Measurements from ENCODE around the gene MITD1. TPM values are rescaled to one million over a fixed set of nuclear protein-coding genes. Genes with fewer than 3 reads are reported as not detected.
"Not testable (repeated sequence)": the region's sequence is repeated elsewhere in the genome, so short reads cannot be mapped to it uniquely, and the experiment has no call there.

Gene MITD1
- total RNA-seq, 1 donor from 2014 or later: 20.9 TPM

GRCh38 chr2:99200076-99200800, 19.4 kb upstream of the MITD1 start:
- TF ChIP-seq EZH2 (IDR thresholded peaks at IDR 0.05; ENCODE audit: insufficient read depth, low read length): no peak
- TF ChIP-seq, protein P1, sequence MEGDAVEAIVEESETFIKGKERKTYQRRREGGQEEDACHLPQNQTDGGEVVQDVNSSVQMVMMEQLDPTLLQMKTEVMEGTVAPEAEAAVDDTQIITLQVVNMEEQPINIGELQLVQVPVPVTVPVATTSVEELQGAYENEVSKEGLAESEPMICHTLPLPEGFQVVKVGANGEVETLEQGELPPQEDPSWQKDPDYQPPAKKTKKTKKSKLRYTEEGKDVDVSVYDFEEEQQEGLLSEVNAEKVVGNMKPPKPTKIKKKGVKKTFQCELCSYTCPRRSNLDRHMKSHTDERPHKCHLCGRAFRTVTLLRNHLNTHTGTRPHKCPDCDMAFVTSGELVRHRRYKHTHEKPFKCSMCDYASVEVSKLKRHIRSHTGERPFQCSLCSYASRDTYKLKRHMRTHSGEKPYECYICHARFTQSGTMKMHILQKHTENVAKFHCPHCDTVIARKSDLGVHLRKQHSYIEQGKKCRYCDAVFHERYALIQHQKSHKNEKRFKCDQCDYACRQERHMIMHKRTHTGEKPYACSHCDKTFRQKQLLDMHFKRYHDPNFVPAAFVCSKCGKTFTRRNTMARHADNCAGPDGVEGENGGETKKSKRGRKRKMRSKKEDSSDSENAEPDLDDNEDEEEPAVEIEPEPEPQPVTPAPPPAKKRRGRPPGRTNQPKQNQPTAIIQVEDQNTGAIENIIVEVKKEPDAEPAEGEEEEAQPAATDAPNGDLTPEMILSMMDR (IDR thresholded peaks at IDR 0.05; ENCODE audit: insufficient read depth, low read depth, low read length): no peak
- H3K36me3 ChIP-seq (ENCODE audit: insufficient read depth, low read length): peaks cover 16% of the 10 kb centered on the region
- no peak overlapping the region for H3K9ac ChIP-seq (ENCODE audit: low read length)
- no peak overlapping the region for H3K4me3 Mint-ChIP-seq (ENCODE audit: unreplicated experiment)
- no peaks in the 10 kb centered on the region for H3K4me1 ChIP-seq (ENCODE audit: insufficient read depth, low read length)
- DNase-seq (ENCODE audit: low read depth) (no peak), FAIRE-seq (no peak)
- H3K27ac Mint-ChIP-seq (ENCODE audit: unreplicated experiment): no peak overlapping the region
- no peaks in the 10 kb centered on the region for H3K4me1 Mint-ChIP-seq (ENCODE audit: low read depth, unreplicated experiment)
- H3K4me2 ChIP-seq (ENCODE audit: low read length): no peak overlapping the region
- H3K36me3 Mint-ChIP-seq (ENCODE audit: low read depth, unreplicated experiment): peaks cover 9% of the 10 kb centered on the region
- no peak overlapping the region for H3K27ac ChIP-seq (ENCODE audit: low read depth, low read length)
- no peaks in the 10 kb centered on the region for H3K27me3 Mint-ChIP-seq (ENCODE audit: low read depth, unreplicated experiment)
- H3K9me3 Mint-ChIP-seq (ENCODE audit: unreplicated experiment): no peaks in the 10 kb centered on the region
- H4K20me1 ChIP-seq (ENCODE audit: insufficient read depth, low read length): no peaks in the 10 kb centered on the region
- no peaks in the 10 kb centered on the region for H3K9me3 ChIP-seq (ENCODE audit: insufficient read depth, low read depth, low read length)
- H3K79me2 ChIP-seq (ENCODE audit: insufficient read depth, low read length): no peaks in the 10 kb centered on the region
- H2AFZ ChIP-seq (ENCODE audit: low read depth, low read length): no peak overlapping the region
- no peak overlapping the region for H3K4me3 ChIP-seq (ENCODE audit: insufficient read depth, low read depth, low read length)
- no peaks in the 10 kb centered on the region for H3K27me3 ChIP-seq (ENCODE audit: insufficient read depth, low read length)

- Mint-ChIP-seq H3K4me1 (ENCODE audit: low read depth, unreplicated experiment) (no peaks in the 10 kb centered on the region), H3K4me3 (ENCODE audit: unreplicated experiment) (no peak overlapping the region)
Observed at GRCh38 chr2:99198103-99198841, 17.4 kb upstream of the MITD1 start.

DNA sequence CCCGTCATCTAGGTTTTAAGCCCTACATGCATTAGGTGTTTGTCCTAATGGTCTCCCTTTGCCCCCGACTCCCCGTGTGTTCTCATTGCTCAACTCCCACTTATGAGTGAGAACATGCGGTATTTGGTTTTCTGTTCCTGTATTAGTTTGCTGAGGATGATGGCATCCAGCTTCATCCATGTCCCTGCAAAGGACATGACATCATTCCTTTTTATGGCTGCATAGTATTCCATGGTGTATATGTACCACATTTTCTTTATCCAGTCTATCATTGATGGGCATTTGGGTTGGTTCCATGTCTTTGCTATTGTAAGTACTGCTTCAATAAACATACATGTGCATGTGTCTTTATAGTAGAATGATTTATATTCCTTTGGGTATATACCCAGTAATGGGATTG, 11.5 kb upstream of the MITD1 start:
- H3K36me3 ChIP-seq (ENCODE audit: insufficient read depth, low read length): peaks cover 22% of the 10 kb centered on the region
- H3K4me2 ChIP-seq (ENCODE audit: low read length); FAIRE-seq; DNase-seq (ENCODE audit: low read depth); H3K27me3 ChIP-seq (ENCODE audit: insufficient read depth, low read length); H3K9ac ChIP-seq (ENCODE audit: low read length); H3K27ac Mint-ChIP-seq (ENCODE audit: unreplicated experiment); H2AFZ ChIP-seq (ENCODE audit: low read depth, low read length); H3K9me3 ChIP-seq (ENCODE audit: insufficient read depth, low read depth, low read length); H3K9me3 Mint-ChIP-seq (ENCODE audit: unreplicated experiment); H3K4me1 ChIP-seq (ENCODE audit: insufficient read depth, low read length); H3K4me1 Mint-ChIP-seq (ENCODE audit: low read depth, unreplicated experiment); H3K27ac ChIP-seq (ENCODE audit: low read depth, low read length); H3K4me3 ChIP-seq (ENCODE audit: insufficient read depth, low read depth, low read length); H3K27me3 Mint-ChIP-seq (ENCODE audit: low read depth, unreplicated experiment); H3K4me3 Mint-ChIP-seq (ENCODE audit: unreplicated experiment): not testable (repeated sequence)
- peaks cover 12% of the 10 kb centered on the region for H3K36me3 Mint-ChIP-seq (ENCODE audit: low read depth, unreplicated experiment)
- peaks cover 10% of the 10 kb centered on the region for H4K20me1 ChIP-seq (ENCODE audit: insufficient read depth, low read length)
- peaks cover 25% of the 10 kb centered on the region for H3K79me2 ChIP-seq (ENCODE audit: insufficient read depth, low read length)

More at GRCh38 chr2:99198103-99198841, 17.4 kb upstream of the MITD1 start:
- Histone ChIP-seq H3K79me2 (ENCODE audit: insufficient read depth, low read length) (no peaks in the 10 kb centered on the region), H3K4me3 (ENCODE audit: insufficient read depth, low read depth, low read length) (no peak overlapping the region), H3K9me3 (ENCODE audit: insufficient read depth, low read depth, low read length) (no peaks in the 10 kb centered on the region), H3K4me1 (ENCODE audit: insufficient read depth, low read length) (no peaks in the 10 kb centered on the region), H4K20me1 (ENCODE audit: insufficient read depth, low read length) (no peaks in the 10 kb centered on the region), H3K27me3 (ENCODE audit: insufficient read depth, low read length) (no peaks in the 10 kb centered on the region), H3K9ac (ENCODE audit: low read length) (no peak overlapping the region), H2AFZ (ENCODE audit: low read depth, low read length) (no peak overlapping the region), H3K36me3 (ENCODE audit: insufficient read depth, low read length) (peaks cover 19% of the 10 kb centered on the region), H3K4me2 (ENCODE audit: low read length) (no peak overlapping the region), H3K27ac (ENCODE audit: low read depth, low read length) (no peak overlapping the region)
- FAIRE-seq (no peak), DNase-seq (ENCODE audit: low read depth) (no peak)
- Mint-ChIP-seq H3K27me3 (ENCODE audit: low read depth, unreplicated experiment) (no peaks in the 10 kb centered on the region), H3K27ac (ENCODE audit: unreplicated experiment) (no peak overlapping the region), H3K36me3 (ENCODE audit: low read depth, unreplicated experiment) (peaks cover 9% of the 10 kb centered on the region), H3K9me3 (ENCODE audit: unreplicated experiment) (no peaks in the 10 kb centered on the region)
- TF ChIP-seq, protein P1 (IDR thresholded peaks at IDR 0.05; ENCODE audit: insufficient read depth, low read depth, low read length): no peak
- no peak for TF ChIP-seq EZH2 (IDR thresholded peaks at IDR 0.05; ENCODE audit: insufficient read depth, low read length)
